Hepatic stellate cell (primary cell): Measurements from ENCODE around the gene MITF.
"Not testable (repeated sequence)": the region's sequence is repeated elsewhere in the genome, so short reads cannot be mapped to it uniquely, and the experiment has no call there.

Source experiments
- DNase-seq: peaks from one replicate; pipeline ENCODE4 v3.0.0; 2011; ENCODE audit warnings: low spot score

MITF gene

DNA sequence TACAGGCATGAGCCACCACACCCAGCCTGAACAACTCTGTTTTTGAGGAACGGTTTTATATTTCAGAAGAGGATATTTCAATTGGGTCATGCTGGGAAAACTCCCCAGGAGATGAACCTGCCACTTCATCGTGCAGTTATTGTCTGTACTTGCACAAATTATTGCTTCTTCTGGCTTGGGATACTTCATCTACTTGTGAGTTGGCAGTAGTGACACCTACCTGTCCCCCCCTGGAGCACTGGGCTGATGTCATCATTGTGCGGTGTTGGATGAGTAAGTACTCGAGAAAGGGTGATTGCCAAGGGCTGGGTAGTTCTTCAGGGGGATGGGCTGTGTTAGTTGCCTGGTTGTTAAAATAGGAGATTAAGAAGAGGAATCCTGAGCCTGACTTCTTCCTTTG lies 175.1 kb downstream of the MITF start:
- no peak for DNase-seq

DNA sequence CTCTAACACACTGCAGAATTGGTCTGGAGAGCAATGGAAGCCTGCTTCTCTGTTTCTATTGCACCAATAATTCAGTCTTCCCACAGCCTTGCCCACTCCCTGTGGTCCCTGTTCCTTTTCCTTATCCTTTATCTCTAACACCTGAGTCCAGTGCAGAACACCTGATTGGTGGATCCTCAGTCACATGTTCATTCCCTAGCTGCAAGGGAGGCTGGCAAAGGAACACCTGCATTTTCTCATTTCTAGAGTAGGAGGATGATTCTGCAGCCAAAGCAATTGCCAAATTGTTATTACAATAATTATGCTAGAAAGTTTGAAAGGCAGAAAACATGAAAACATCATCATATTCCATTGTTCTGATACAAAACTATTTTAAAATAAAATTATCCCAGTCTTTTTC lies 176.5 kb downstream of the MITF start:
- no peak for DNase-seq

DNA sequence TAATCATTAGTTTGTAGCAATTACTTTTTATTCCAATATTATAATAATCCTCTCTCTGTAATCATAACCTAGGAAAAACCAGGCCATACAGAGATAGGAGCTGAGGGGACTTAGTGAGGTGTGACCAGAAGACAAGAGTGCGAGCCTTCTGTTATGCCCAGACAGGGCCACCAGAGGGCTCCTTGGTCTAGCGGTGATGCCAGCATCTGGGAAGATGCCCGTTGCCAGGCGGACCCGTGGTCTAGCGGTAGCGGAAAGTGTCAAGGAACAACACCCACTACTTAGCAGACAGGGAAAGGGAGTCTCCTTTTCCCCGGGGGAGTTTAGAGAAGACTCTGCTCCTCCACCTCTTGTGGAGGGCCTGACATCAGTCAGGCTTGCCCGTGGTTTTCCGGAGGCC lies 180.7 kb downstream of the MITF start:
- DNase-seq, result not testable (repeated sequence)

DNA sequence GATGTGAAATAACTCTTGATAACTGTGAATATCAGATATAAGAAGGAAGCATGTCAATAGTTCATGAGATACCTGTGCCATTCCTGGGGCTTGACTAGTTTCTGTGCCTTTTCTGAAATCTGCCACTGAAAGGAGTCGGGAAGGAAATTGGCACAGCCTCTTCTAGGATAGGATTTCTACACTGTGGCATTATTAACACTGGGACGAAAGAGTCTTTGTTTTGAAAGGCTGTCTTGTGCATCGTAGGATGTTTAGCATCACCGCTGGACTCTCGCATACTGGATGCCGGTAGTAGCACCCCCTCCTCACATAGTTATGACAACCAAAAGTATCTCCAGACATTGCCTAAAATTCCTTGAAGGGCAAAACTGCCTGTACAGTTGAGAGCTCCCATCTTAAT lies 182.4 kb downstream of the MITF start:
- no peak for DNase-seq

GRCh38 chr3:69922521-69923000 lies 183.3 kb downstream of the MITF start:
- no peak for DNase-seq

DNA sequence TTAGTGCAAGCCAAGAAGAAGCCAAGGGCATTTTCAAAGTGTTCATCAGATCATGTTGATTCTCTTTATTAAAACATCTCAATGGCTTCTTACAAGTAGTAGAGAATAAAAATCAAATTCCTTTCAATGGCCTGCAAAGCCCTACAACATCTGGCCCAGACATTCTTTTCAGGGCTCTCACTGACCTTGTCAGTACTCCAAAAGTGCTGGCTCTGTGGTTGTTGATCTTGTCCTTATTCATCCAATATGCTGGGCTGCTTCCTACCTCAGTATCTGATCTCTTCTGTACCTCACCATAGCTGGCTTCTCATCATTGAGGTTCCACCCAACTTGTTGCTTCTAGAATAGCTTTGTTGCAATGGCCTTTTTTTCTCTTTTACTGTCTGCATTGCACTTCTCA lies 186.2 kb downstream of the MITF start:
- DNase-seq, result no peak

DNA sequence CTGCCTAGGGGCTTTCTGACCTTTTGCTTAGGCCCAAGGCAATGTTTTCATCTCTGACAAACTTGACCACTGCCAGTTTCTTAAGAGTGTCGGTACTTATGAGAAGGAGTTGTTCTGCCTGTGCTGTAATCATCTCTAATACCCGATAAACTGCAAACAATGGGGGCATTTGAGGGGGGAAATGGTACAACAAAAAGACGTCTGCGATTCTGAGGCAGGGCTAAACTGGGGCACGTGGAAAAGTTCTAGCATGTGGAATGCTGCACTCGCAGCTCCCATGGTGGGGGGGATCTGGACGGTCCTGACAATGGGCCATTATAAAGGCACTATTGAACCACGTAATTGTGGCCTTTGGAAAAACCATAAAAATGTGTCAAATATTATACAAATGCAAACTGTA lies 187.1 kb downstream of the MITF start:
- no peak for DNase-seq

- DNase-seq, result no peak
Observed at GRCh38 chr3:69927571-69927970, 188.3 kb downstream of the MITF start.

DNA sequence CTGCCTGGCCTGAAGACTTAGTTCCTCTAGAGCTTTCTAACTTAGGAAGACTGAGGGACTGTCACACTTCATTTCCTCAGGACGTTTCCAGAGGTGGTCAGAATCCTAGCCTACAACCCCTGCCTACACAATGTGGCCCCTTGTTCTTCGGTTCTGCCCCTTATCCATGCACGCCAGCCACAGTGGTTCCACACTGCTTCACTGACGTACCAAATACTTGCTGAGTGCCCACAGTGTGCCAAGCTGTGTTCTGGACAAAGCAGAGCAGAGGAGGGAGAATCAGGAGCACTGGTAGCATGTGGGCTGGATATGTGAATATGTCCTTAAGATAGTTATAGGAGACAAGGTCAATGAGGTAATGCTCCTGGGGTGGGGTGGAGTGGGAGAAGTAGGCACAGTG lies 189.8 kb downstream of the MITF start:
- no peak for DNase-seq

DNA sequence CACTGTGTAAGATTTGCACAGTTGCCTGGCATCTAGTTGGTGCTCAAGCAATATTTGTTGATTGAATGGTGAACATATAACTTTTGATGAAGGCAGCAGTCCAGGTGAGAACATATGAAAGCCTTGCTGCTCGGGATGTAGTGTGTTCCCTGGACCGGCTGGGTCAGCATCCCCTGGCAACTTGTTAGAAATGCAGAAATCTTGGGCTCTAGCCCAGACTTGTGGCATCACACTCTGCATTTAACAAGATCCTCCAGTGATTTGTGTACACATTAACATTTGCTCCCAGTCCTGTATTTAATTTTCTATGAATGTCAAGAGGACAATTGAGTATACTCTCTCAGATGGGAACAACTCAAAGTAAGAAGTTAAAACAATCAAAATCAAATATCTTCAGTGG lies 191.3 kb downstream of the MITF start:
- no peak for DNase-seq

GRCh38 chr3:69932087-69932486 lies 192.8 kb downstream of the MITF start:
- DNase-seq, result no peak

GRCh38 chr3:69932501-69932900 lies 193.2 kb downstream of the MITF start:
- no peak for DNase-seq

DNA sequence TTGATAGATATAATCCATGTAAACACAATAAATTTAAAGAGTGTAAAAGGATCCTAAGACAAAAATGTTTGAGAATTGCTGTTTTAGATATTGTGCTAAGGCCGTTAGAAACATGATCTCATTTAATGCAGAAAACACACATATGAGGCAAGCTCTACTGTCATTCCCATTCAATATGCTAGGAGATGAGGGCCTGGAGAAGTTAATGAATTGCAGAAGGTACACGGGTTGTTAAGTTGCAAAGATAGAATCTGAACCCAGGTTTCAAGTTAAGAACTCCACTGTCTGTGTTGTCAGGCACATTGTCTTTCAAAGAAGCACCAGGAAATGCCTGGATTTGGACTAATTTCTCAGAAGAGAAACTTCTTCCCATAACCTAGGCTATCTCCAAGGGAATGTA lies 195.1 kb downstream of the MITF start:
- no peak for DNase-seq

DNA sequence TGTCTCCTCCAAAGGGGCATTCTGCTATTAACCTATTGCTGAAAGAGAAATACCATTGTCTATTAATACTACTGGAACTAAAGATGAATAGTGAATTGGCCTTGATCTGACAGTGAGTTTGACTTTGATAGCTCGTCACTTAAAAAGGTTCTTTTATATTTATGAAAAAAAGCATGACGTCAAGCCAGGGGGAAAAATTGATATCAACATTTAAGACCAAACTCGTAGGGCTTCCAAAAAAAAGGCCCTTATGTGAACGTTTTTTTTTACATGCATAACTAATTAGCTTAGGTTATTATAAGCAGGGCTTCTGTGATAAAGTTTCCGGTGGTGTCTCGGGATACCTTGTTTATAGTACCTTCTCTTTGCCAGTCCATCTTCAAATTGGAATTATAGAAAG lies 197.0 kb downstream of the MITF start:
- no peak for DNase-seq

DNA sequence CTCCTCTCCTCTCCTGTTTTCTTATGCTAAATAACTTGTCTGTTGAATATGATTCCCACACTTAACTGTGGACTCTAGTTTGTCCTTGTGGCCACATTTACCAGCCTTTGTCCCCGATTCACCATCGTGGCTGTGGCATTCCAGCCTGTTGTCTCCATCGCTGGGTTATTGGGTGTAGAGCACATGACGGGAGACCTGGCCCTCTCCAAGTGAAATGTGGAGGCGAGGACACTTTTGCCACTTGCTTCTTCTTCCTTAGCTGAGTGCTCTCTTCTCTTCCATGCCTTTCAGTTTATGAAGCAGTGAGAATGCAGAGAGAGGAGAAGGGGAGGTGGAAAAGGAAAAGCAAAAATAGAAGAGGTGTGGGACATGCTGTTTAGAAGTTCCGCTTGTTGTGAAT lies 198.8 kb downstream of the MITF start:
- DNase-seq, result no peak

DNA sequence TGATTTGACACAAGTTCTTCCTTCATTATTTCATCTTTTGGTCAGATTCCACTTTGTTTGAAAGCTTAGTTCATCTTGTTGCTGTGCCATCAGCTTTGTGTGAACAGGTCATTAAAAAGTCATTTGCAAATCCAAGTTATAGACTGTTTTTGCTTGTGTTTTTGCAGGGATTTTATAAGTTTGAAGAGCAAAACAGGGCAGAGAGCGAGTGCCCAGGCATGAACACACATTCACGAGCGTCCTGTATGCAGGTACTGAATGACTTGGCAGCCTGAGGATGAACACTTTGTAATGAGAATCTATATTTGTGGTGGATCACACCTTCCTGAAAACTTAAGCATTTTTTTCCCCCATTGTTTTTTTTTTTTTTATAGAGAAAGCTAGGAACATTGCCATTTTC lies 199.7 kb downstream of the MITF start:
- DNase-seq, result no peak

DNA sequence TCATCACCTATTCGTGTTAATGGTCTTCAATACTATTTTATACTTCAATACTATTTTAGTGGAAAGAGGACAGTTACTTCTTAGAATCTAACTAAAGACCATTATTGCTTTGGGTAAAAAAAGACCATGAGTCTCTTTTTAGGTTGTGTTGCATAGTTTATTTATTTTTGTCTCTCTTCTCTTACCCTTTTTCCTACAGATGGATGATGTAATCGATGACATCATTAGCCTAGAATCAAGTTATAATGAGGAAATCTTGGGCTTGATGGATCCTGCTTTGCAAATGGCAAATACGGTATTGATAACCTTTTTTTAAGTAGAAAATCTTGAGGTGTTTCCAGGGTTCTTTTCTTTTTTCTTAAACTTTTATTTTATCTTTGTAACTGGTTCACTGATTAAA lies 201.8 kb downstream of the MITF start:
- no peak for DNase-seq

DNA sequence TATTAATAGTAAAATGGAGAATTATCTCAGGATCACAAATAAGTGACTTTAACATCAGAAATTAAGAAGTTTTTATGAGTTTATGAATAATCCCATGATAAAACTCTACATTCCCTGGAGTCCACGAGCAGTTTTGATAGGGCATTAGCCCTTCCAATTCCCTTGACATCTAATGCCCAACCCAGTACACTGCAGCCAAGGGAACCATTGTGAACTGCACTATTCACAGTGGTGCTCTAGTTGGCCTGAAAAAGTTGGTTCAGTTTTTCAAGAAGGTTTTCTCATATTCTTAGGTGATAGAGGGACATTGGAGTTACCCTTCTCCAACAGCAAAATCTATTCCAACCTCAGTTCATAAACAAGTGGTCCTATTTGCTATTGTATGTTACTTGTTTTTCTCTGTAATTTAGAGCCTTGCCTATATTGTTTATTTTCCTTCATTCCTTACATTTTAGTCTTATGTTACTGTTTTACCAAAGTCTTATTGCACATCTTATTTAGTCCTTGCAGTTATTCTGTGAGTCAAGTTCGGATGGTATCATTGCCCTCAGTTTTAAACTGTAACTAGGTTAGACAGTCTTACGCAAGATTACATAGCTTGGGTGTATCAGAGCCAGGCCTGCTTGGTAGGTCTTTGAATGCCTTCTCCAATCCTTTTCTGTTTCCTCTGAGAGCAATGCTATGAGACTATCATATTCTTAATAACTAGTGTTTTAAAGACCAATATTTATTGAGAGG lies 202.3 kb downstream of the MITF start:
- no peak for DNase-seq

DNA sequence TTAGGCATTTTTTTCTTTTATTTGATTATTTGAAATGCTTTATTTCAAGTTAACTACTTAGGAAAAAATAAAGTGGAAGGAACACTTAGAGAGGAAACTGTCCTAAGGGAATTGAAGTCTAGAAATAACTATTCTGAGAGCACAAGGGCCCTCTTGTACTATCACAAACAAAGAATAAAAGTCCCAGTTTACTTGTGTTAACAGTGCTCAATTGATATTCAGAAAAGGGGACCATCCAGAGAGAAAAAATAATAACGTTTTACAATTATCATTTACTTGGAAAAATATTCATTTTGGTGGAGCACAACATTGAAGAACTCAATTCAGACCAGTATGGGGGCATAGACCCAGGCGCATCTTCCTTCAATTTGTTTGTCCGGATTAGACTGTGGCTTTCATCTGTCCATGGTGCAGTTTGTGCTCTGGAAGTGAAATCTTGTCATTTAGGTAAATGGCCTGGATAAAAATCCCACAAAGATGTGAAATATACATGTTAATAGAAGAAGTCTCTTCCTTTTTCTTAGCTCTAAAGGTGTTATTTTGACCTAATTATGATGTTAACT lies 205.7 kb downstream of the MITF start:
- DNase-seq, result no peak

DNA sequence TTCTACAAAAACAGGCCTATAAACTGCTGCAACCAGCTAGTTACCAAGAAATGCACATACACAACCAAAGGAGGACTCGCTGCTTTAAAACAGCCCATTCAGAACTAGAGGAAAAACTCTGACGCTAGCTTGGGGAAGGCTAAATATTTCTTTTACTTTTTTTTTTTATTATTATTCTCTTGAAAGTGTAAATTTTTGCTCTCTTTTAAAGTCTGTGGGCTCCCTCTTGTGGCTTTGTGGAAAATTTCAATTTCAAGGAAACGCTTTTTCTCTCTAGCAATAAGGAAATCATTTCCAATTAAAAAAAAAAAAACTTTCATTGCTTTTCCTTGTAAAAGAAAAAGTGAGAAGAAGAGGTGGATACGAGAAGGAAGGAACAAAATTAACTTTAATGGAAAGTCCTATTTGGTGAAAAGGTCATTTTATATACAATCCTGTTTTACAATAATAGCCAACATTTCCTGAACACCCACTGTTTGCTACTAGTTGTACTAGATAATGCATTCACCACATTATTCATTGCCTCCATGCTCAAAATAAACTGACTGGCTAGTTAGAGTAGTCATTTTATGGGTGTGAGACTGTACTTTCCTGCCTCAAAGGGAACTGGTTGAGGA lies 209.1 kb downstream of the MITF start:
- DNase-seq, result no peak

DNA sequence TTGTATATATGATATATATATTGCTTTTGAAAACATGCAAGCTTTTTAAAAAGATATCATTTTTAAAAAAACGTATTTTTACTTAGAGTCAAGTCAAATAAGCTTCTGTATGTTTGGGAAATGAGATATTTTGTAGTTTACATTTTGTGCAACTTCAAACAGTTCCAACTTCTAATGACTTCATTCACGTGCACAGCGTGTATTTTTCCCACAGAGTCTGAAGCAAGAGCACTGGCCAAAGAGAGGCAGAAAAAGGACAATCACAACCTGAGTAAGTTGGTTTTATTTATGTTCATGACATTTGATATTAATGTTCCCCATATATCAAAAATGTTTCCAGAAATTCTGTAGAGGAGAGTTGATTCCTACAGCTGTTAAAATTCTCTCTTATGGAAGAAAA lies 212.4 kb downstream of the MITF start:
- no peak for DNase-seq

- no peak for DNase-seq
Observed at GRCh38 chr3:69959581-69959980, 220.3 kb downstream of the MITF start.

GRCh38 chr3:69961706-69962439 lies 222.6 kb downstream of the MITF start:
- DNase-seq, result no peak
